ENCODE results near the gene HSPD1.

HSPD1 gene

GRCh38 chr2:197499594-197500502 is at the start of gene HSPD1, which contains the start of gene HSPE1:
HSPD1 (minus strand) TSS chr2:197499840; CDS start chr2:197498848, 992 bp downstream.
HSPE1 (plus strand) TSS chr2:197500379; CDS start chr2:197500437, 58 bp downstream.
- peak; percentile 100 for DNase-seq (ENCODE audit: low spot score)

DNA sequence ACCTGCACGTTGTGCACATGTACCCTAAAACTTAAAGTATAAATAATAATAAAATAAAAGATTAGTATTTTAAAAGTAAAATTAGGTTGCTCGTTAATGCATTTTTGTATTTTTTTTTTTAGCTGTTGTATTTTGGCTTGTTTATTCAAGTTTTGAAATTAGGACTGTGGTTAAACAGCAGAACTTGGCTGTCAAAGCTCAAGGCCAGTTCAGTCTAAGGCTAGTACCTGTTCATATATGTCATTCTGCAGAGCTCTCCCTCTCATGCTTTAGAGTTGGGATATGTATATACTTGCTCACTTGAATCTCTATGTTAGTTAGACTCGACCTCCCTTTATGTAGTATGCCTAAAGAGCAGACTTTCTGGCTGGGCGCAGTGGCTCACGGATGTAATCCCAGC is 48.9 kb upstream of the HSPD1 start:
- DNase-seq (ENCODE audit: low spot score), result no peak

DNA sequence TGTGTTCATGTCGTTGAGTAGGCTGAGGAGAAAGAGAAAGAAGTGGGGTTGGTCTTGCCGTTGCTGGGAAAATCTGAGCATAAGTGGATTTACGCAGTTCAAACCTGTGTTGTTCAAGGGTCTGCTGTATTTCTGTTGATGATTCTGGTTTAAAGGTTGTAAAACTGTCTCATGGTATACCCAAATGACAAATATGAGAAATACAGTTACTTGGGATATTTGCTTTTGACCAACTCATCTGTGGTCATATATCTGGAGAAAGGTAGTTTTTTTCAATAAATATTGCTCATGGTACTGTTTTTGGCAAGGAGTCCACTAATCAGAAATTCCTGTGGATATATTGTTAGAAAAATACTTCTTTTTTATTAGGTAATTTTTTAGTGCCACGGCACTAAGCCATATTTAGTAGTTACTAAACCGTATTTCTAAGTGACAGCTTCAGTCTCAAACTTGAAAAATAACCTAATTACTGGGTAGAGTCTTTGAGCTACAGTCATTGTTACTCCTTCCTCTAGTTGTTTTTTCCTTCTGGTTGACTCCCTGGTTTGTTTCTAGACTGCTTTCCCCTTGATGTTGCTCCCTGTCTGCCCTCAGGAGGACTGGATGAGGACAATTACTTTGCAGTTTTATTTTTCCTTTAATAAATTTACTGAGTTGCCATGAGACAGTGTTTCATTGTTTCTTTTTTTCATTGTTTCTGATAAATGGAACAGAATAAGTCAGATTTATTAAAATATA is 47.7 kb upstream of the HSPD1 start:
- no peak for DNase-seq (ENCODE audit: low spot score)

GRCh38 chr2:197543206-197543605 is 43.6 kb upstream of the HSPD1 start:
- DNase-seq (ENCODE audit: low spot score), result no peak

DNA sequence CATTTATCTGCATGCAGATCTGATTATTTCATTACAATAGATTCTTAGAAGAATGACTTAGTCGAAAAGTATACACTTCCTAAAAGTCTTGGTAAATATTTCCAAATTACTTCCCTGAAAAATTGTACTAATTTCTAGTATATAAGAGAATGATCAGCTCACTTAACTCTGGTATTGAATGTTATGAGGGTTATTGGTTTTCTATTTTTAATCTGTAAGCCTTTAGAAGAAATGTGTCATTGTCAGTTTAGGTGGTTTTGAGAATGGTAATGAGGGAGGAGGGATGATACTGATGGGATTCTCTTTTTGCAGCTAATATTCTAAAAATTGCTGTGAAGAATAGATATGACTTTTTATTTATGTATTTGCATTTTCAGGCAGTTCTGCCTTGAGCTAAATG is 40.1 kb upstream of the HSPD1 start:
- DNase-seq (ENCODE audit: low spot score), result no peak

DNA sequence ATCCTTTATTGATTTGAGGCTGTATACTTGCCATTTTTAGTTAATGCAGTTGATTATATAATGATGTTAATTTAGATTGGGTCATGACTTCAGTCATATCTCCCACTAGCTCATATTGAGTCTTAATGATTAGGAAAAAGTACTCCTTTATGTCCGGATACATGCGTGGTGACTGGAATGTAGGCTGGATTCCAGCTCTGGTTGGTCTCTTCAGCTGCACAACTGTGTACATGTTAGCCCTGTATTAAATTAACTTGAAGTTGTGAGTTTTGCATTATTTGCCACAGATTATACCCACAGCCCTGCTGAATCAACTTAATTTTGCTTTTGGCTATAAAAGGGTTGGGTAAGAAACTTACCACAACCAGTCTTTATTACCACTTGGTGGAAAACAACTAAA is 38.8 kb upstream of the HSPD1 start:
- DNase-seq (ENCODE audit: low spot score), result no peak

GRCh38 chr2:197517150-197517549 is 17.5 kb upstream of the HSPD1 start:
- no peak for DNase-seq (ENCODE audit: low spot score)

GRCh38 chr2:197516393-197516761 is 16.7 kb upstream of the HSPD1 start:
- no peak for DNase-seq (ENCODE audit: low spot score)

- peak; percentile 91 for DNase-seq (ENCODE audit: low spot score)
Measured at GRCh38 chr2:197515739-197516392, 16.2 kb upstream of the HSPD1 start, which contains the start of gene MOB4. MOB4 (plus strand) TSS chr2:197516066; CDS start chr2:197516087, 21 bp downstream.

GRCh38 chr2:197515315-197515738 is 15.7 kb upstream of the HSPD1 start:
- peak; percentile 75 for DNase-seq (ENCODE audit: low spot score)

- DNase-seq (ENCODE audit: low spot score), result no peak
Measured at GRCh38 chr2:197514754-197515153, 15.1 kb upstream of the HSPD1 start.

GRCh38 chr2:197513915-197514314 is 14.3 kb upstream of the HSPD1 start:
- DNase-seq (ENCODE audit: low spot score), result no peak

DNA sequence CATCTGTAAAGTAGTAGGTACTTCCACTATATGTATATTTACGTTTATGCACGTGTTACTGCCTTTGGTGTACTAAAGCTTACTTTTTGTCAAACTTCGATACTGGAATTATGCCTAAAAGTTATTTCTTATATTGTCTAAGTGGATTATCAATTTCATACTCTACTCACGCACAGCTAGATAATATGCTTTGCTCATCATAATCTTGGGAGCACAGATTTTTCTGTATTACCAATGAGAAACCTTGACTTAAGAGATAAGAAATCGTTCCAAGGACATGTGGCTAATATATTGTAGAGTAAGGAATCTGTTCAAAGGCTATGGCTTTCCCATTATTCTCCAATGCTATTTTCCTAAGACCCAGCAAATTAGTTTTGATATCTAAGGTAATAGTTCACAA is 7.0 kb upstream of the HSPD1 start:
- DNase-seq (ENCODE audit: low spot score), result no peak

- no peak for DNase-seq (ENCODE audit: low spot score)
Measured at GRCh38 chr2:197504512-197504911, 4.9 kb upstream of the HSPD1 start.

DNA sequence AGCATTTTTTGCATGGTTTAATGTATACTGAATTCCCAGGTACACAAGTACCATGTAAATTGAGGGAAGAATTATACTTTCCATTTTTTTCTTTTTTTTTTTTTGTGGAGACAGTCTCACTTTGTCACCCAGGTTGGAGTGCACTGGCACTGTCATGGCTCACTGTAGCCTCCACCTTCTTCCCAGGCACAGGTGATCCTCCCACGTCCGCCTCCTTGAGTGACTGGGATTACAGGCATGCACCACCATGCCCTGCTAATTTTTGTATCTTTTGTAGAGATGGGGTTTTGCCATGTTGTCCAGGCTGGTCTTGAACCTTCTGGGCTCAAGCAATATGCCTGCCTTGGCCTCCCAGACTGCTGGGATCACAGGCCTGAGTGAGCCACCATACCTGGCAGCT is 4.4 kb upstream of the HSPD1 start:
- no peak for DNase-seq (ENCODE audit: low spot score)

DNA sequence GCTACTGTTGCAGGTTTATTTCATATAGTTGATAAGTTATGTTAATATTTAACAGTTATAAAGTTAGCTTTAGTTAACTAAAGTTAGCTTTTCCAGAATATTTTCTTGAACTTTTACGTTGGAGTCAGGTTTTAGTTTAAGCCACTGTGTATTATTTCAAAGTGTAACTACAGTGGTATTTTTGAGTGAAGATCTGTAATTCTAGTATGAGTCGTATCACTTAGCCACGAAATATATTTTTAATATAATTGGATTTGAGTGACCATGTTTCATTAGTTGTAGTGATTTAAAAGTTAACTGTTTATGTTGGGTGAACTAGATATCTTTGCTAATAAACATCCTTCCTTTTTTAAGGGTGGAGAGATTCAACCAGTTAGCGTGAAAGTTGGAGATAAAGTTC is 3.0 kb upstream of the HSPD1 start:
- no peak for DNase-seq (ENCODE audit: low spot score)

DNA sequence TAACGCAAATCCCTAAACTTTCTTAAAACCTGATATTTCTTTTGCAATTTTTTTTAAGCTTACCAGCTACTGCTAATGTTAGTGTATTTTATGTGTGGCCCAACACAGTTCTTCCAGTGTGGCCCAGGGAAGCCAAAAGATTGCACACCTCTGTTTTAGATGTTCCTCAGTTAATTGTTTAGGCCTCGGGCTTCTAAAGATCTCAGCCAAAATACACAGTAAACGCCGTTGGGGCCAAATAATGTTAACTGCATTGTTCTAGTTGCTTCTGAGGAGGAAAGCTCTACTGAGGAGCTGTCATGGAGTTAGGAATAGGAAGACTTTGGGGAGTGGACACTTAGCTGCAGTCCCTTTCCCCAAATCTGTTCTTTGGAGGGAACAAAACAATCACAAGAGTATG is 2.6 kb upstream of the HSPD1 start:
- DNase-seq (ENCODE audit: low spot score), result no peak

DNA sequence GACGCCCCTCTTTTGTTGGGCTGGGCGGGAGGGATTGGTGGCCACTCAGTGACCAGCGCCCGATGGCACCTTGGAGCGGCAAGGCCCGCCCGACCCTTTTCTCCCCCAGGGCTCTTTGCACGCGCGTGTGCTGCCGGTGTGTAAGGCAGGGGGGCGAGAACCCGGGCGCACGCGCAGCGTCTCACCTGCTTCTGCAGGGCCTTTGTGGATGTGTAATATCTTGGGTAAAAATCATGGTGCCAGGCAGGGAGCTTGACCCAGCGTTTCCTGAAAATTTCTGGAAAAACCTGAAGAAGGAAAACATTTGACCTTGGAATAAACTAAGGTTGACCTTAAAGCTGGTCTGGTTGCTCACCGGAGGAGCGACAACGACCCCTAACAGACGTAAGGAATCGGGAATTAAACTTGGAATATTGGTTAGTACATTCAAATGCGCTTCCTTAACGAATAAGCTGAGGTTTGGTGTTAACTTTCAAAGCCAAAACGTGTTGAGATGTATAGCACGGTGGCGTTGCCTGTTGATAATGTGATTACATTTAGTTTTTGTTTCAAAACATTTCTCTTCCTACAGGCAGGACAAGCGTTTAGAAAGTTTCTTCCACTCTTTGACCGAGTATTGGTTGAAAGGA is 977 bp upstream of the HSPD1 start:
- DNase-seq (ENCODE audit: low spot score), result peak; percentile 63

DNA sequence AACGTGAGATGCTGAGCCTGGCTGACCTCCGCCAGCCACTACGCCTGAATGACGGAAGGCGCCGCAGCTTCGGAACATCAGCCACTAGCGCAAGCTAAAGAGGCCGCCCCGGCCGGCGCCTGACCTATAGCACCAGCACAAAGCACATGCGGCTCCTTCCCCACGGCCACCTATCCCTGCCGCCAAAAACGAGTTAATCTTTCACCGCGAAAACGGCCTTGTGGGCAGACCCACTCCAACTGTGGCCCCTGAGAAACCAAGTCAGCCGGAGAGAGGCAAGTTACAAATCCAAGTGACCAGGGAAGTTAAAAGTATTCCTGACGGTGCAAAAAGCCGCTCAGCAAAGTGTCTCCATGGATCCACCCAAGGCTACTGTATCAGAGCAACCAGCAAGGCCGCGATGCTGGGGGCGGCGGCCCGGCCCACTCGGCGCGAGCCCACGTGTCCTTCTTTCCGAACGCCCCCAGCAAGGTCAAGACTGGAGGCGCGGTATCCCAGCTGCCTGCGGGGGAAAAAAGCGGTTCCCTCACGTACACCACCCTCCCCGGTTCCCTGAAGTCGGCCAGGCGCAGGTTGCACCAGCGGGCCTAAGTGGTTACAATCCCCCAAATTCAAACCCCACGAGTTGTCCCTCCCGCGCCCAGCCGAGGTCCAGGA is 575 bp downstream of the HSPD1 start:
- no peak for DNase-seq (ENCODE audit: low spot score)

DNA sequence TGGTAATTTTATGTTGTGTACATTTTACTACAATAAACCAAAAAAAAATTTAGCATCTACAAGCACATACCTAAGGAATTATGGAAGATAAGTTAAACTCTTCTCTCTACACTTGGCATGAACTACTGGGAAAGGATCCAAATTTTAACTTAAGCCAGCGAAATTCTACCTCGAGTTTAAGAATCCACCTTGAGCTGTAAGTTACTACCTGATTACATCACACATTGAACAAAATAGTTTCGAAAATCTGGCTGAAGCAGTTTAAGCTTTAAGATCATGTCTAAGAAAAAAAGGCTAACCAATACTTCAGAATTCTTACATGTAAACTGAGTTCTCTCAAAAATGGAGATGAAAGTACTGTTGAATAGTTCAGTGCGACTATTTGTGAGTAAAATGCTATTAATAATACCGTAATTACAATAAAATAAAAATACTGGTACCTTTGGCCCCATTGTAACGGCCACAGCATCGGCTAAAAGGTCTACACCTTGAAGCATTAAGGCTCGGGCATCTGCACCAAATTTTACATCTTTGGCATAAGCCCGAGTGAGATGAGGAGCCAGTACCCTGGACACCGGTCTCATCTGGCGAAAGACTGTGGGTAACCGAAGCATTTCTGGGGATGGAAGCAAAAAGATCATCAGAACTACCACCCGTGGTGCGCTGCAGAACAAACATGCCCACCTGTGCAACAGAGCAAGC is 1.3 kb downstream of the HSPD1 start:
- DNase-seq (ENCODE audit: low spot score), result no peak

GRCh38 chr2:197497326-197497725 is 2.3 kb downstream of the HSPD1 start:
- DNase-seq (ENCODE audit: low spot score), result no peak
